NOMO-1 treated with DMSO at 0.1 percent for 48 hours (cell line): ENCODE data around the gene MARCHF10.

ENCODE experiments used
- DNase-seq: peaks from one replicate; lab custom pipeline; 2025; ENCODE audit not compliant: unreplicated experiment; lab: John Stamatoyannopoulos, UW

Gene MARCHF10

GRCh38 chr17:62755141-62755851 lies 52.8 kb downstream of the MARCHF10 start:
- DNase-seq, result no peak

DNA sequence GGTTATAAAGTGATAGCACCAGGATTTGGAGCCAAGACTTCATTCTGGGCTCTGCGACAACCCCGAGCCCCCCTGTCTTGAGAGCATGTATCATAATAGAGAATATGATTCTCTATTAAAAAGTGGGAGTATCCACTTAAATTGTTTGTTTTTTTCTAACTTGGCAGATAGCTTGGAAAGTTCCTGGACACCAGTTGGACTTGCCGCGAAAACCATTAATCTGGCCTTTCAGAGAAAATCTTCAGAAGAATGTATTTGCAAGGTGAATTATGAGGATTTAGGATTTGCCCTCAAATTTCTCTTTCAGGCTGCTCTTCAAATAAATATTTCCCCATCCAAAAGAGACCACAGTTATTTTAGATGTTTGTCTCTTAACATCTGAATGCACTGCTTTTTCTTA lies 53.5 kb downstream of the MARCHF10 start:
- no peak for DNase-seq

DNA sequence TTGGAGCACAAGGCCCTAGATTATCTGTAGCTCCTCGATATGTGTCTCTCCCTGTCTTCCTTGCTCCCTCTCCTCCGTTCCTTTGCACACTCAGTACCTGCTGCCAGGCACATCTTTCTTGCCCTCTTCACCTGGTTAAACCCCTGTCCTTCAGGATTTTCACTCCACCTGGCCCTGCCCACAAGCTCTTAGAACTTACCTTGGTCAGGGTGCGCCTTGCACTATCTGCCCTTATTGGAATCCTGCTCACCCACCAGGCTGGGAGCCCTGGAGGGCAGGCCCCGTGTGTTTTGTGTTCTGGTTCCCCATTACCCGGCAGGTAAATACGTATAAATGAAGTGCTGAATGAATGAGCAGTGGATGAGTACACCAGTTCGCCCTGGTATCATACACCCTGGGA lies 54.6 kb downstream of the MARCHF10 start:
- DNase-seq, result no peak

GRCh38 chr17:62751060-62751691 lies 56.9 kb downstream of the MARCHF10 start:
- no peak for DNase-seq

GRCh38 chr17:62750631-62751051 lies 57.5 kb downstream of the MARCHF10 start:
- DNase-seq, result no peak

DNA sequence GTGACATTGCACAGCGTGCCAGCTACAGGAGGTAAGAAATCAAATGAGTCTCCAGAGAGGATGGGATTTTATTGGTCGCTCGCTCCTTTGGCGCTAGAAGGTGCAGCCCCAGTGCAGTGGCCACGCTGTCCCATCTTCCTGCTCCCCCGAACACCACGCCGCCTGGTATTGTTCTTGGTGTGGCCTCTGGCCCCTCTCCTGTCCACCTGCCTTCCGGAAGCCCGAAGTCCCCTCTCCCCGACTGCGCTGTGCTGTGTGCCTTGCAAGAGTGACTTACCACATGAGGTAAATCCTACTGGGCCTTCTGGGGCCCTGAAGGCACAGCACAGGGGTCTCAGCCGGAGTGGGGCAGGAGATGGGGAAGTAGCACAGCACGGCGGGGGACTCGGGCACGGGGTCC lies 58.2 kb downstream of the MARCHF10 start:
- DNase-seq, result no peak

DNA sequence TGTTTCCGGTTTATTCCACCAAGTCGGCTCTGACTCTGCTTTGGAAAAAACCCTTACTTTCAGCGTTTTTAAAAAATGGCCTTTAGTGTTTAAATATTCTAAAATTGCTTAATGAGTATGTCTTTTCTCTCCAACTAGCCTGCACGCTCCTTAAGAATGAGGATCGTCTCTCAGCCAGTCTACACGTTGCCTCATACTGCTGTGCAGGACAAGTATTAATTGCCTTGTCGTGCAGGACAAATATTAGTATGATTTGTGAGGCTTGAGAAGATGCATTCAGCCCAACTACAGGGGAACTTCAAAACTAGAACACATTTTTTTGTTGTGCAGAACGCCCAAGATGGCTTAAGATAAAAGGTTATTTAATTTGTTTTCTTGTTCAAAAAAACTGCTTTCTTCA lies 61.2 kb downstream of the MARCHF10 start:
- DNase-seq, result no peak

DNA sequence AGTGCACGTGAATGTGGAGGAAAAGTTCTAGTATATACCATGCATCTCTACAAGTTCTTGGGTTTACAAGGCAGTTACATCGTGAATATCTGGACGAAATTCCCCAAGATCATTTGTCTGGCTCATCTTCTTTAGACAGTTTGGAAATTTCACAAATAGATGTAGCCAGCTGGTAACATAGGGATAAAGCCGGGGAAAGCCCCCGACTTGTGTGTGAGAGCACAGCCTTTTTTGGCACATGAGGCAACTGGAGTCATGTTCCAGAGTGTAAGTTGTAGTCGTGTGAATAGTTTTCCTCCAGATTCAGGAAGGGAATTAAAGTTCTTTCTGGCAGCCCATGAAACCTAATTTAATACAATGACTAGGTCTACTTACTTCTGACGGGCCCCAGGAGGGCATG lies 62.3 kb downstream of the MARCHF10 start:
- DNase-seq, result no peak

- DNase-seq, result no peak
Measured at GRCh38 chr17:62744259-62744658, 63.9 kb downstream of the MARCHF10 start.

DNA sequence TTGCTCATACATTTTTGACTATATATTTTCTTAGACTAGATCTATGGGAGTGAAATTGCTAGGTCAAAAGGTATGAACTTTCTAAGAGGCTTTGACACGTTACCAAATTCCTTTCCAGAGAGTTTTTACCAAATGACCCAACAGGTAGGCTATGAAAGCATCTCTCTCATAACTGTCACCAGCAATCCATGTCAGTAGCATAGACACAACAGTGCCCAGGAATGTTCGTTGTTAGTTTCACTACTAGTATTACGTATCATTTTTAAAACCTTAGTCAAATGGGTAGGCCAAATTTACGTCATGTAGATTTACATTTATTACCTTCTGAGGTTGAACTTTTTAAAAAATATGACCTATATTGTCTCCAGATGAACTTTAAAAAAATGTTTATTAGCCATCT lies 66.8 kb downstream of the MARCHF10 start:
- no peak for DNase-seq

DNA sequence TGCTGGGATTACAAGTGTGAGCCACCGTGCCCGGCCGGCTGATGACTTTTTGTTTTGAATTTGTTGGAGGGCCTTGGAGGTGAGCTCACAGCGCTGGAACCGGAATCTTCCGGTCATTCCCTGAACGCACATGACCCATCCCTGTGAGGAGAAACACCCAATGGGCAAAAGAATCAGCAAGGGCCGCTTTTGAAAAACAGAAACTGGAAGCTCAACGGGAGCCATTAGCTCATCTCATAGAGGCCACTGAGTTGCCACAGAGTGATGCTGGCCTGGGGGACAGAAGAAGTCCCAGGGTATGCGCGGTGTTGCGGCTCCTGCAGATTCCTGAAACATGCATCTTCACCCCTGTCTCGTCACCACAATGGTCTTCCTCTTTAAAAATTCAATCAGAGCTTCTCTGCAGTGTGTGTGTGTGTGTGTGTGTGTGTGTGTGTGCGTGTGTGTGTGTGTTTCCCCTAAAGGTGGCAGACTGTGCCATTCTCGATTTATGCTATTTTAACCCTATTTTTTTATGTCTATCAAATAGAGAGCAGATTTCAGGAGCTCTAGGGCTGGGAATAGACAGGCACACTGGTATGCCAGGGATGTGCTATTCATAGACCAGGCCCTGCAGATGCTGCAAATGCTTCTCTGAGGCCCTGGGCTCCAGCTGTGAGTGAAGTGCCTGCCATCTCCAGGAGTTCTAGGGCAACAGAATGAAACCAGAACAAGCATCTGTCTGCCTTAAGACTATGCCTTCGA lies 68.3 kb downstream of the MARCHF10 start:
- no peak for DNase-seq

DNA sequence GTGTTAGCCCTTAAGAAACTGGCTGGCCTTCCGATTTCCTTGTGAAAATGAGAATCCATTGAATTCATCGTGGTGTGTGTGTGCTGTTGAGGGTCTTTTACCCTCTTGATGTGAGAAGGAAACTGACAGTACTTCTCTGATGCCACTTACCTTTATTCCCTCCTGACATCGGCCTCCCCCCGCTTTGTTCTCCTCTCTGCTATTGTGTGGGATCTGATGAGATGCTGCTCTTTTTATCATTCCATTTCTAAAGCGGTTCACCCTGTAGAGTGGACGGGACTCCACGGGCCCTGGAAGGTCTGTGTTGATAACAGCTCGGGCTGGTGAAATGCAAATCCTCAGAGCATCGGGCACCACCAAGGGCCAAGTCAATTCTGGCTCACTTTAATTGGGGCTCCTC lies 69.8 kb downstream of the MARCHF10 start:
- DNase-seq, result no peak

DNA sequence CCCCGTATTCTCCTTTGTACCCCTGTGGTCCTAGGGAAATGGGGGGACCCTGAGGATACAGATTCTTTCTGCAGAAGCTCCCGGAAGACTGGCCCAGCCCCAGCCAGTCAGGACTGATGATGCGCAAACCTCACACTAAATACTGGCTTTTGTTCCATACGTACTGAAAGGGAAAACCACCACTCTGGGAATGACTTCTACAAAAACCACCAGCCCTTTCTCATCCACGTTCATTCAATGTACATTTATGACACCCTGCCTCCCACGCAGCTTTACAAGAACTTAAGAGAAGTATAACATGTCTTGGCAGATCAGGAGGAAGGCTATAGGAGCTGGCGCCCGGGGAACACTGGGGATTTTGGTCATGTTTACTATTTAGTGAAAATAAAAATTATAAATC lies 70.6 kb downstream of the MARCHF10 start:
- DNase-seq, result no peak

DNA sequence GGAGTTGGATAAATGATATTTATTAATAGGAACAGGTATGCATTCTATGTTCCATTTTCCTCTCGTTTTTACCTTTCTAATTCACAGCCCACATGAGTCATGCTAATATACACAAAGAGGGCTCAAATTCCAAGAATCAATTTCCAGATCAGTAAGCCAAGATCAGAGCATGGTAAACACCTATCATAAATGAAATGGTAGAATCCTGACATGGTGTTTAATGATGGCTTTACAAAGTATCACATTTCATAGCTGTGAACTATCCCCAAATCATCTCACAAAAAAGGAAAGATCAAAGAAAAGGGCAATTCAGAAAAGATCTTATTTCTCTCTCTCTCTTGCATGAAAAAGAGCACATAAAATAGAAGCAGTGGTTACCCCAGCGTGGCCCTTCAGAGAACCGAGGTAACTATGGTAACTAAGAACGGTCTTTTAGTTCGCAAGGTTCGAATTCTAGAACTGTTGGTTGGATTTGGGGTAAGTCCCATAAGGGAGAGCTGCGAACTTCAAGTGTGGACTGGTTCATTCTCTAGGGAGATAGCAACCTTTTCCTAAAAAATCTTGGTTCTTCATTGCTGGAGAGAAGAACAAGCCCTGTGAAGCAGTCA lies 73.0 kb downstream of the MARCHF10 start:
- DNase-seq, result no peak

GRCh38 chr17:62732125-62732524 lies 76.0 kb downstream of the MARCHF10 start:
- DNase-seq, result no peak

DNA sequence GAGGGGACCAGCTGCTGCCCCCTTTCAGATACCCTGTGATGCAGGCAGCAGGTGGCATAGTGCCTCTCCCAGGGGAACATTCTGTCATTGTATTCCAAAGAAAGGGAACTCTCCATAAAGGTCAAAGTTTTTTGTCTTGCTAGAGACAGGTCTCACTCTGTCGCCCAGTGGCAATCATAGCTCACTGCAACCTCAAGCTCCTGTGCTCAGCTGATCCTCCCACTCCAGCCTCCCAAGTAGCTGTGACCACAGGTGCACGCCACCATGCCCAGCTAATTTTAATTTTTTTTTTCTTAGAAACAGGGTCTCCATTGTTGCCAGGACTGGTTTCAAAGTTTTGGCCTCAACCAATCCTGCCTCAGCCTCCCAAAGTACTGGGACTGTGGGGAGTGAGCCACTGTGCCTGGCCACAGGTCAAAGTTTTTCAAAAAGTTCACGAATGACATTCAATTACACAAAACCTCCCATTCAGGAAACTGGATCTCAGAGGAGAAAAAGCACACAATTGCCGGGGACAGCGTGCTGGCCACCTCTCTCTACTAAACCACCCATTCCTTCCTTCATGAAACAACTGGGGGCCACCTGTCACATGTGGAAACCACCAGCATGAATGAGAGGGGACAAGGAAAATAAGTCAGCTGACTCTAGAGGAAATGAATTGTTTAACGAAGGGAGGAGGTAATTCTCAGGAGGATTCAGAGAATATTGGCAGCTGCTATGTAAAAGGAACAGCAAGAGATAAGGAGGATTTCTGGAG lies 80.0 kb downstream of the MARCHF10 start:
- no peak for DNase-seq

GRCh38 chr17:62725791-62726249 lies 82.3 kb downstream of the MARCHF10 start:
- DNase-seq, result peak; percentile 5

DNA sequence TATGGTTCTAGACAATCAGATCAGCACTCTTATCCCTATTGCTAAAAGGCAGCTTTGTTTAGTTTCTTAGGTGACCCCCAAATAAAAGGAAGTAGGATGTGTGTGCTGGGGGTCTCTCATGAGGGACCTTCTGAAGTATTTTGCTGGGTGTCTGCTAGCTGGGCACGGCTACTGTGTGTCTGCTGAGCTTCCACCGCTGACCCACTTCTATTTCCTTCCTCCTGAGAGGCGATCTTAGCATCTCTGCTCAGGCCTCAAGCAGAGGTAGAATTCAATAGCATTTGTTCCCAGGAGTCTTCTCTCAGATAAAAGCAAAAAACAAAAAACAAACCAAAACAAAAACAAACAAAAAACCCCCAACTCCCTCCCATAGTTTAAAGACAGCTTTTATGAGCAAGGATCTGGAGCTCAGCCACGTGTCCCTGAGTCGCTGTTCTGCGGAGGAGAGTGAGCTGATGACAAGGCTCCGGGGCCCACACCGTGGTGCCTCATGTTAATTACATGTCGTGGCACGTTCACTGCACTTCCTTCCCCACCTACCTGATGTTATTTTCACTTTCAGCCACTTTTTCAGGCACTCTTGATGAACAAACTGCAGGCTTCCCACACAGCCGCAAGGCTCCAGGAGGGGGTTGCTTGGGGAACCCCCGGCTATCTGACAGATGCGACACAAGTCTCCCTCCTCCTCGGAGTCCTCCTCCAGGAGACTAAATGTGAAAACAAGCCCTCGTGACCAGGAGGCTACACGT lies 83.5 kb downstream of the MARCHF10 start:
- DNase-seq, result peak; percentile 61

DNA sequence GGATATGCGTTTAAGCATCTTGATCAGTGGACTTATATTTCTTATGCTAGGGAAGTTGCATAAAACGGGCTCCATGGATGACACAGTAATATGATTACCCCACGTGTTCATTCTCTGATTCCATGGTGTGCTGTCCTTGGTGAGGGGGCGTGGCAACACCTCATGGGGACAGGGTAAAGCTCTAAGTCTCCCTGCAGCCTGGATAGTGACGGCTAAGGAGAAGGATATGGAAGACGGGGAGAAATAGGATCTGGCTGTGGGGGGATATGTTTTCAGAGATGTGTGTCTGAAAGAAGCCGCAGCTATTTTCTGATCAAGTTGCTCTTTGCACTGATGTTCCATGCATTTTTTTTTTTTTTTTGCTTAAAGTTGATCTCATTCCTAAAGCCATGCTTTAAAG lies 84.3 kb downstream of the MARCHF10 start:
- DNase-seq, result no peak

DNA sequence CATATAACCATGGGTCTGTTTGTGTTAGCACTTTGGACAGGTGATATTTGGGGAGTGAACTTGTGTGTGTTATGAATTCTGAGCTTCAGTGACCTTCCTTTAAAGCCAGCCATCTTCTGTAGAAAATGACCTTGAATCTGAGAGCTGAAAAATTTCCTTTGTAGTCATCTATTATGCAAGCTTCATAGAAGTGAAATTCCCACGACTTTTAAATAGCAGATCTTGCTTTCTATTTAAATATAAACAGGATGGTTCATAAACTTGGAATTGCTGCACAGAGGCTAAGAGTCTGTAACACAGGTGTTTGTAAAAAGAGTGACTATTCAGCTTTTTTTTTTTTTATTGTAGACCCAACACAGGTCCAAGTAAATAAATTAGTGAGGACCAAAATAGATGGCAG lies 85.5 kb downstream of the MARCHF10 start:
- no peak for DNase-seq
